MM.1S (cell line): ENCODE results near the gene CSTPP1.

ENCODE experiments used
- CTCF ChIP-seq: fragments of 300-600 bp; sonication (generic); IDR thresholded peaks from 2 replicates; pipeline ENCODE4 v1.5.1; 2016; ENCODE audit warnings: antibody characterized with exemption, low read length, mixed read lengths
- EZH2 ChIP-seq: fragments of 300-600 bp; sonication (generic); optimal IDR thresholded peaks from 2 replicates; pipeline ENCODE3; 2017; ENCODE audit warnings: low read depth, mild to moderate bottlenecking, antibody characterized with exemption, low read length, mixed read lengths
- EZH2phosphoT487 ChIP-seq: fragments of 300-600 bp; sonication (generic); IDR thresholded peaks from 2 replicates; pipeline ENCODE4 v1.6.1; 2018; ENCODE audit warnings: antibody characterized with exemption, low read length

DNA sequence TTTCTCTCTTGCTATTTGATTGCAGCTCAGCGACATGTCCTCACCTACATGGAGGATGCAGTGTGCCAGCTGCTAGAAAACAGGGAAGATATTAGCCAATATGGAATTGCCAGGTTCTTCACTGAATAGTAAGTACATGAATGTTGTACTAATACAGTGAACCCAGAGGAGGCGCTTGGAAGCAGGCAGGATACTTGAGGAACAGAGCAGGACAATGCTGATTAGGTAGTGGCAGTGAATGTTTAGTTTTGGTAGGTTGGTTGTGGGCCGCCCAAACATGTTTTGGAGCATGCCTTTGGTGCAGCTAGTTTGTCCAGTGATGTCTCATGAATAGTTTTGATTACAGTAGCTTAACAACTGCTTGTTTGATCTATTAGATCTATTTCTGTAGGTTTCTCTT, 50.6 kb downstream of the CSTPP1 start:
- TF ChIP-seq CTCF (no peak), EZH2 (no peak), EZH2phosphoT487 (no peak)
